ENCODE data around the gene TRIM65. TPM values are rescaled to one million over a fixed set of nuclear protein-coding genes. Genes with fewer than 3 reads are reported as not detected.
A peak's percentile ranks its signal among the peaks of the same experiment; 100 is the strongest.

The TRIM65 gene
- polyA plus RNA-seq, 6 donors from 2014 or later, result 15.4 to 33.0 (median 23.4) TPM

GRCh38 chr17:75885431-75885830, 11.3 kb downstream of the TRIM65 start:
- peaks cover 0 to 6% of the 10 kb centered on the region in 2 donors for H3K36me3 Mint-ChIP-seq
- peaks cover 0 to 5% (median 0%) of the 10 kb centered on the region in 3 donors for H3K27me3 Mint-ChIP-seq
- peak overlapping the region in 2 of 6 donors; percentile 24 to 76 for H3K27ac Mint-ChIP-seq
- ATAC-seq (ENCODE audit: low read depth in 2 of 2) (no peak), DNase-seq (no peak)
- peaks cover 0 to 3% (median 2%) of the 10 kb centered on the region in 3 donors for H3K4me1 Mint-ChIP-seq
- H3K4me3 Mint-ChIP-seq, result no peak overlapping the region
- no peaks in the 10 kb centered on the region for H3K9me3 Mint-ChIP-seq

DNA sequence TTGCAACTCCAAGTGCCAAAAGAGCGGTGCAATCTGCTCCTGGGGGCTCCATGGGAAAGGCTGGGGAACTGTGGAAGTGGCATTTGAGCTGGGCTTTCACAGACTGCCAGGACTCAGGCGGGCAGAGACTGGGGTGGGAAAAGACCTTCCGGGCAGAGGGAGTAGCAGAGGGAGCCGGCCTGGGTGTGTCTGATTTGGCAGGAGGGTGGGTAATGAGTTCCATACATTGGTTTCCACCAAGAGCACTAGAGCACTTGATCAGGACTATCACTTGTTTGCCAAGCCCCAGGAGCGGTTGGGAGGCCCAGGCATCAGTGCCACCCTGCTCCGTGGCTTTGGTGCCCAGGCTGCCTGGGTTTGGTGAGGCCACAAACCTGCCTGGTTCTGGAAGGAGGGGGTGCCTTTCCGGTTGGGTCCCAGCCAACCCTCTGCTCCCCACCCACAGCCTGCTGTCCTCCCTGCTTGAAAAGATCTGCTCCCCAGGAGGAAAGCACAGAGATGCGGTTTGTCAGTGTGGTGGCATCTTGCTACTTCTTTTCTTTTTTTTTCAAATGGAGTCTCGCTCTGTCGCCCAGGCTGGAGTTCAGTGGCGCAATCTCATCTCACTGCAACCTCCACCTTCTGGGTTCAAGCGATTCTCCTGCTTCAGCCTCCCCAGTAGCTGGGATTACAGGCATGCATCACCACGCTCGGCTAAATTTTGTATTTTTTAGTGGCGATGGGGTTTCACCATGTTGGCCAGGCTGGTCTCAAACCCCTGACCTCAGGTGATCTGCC, 14.9 kb downstream of the TRIM65 start:
- ATAC-seq (ENCODE audit: low read depth in 2 of 2), result no peak
- Mint-ChIP-seq H3K27ac (peak overlapping the region in 1 of 6 donors; percentile 51), H3K36me3 (no peaks in the 10 kb centered on the region), H3K9me3 (no peaks in the 10 kb centered on the region), H3K27me3 (peaks cover 0 to 21% (median 10%) of the 10 kb centered on the region in 3 donors), H3K4me1 (peaks cover 12 to 18% (median 13%) of the 10 kb centered on the region in 3 donors), H3K4me3 (peak overlapping the region in 1 of 8 donors; percentile 9)
- DNase-seq, result no peak

DNA sequence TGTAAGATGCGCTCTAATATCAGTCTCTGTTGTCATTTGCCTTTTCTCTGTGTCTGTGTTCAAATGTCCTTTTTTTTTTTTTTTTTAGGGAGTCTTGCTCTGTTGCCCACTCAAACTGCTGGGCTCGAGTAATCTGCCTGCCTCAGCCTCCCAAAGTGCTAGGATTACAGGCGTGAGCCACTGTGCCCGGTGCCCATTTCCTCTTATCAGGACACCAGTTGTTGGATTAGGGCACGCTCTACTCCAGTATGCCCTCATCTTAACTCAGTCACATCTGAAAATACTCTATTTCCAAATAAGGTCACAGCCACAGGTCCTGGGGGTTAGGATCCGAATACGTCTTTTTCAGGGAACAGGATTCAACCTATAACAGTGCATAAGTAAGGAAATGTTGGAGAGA, 16.5 kb downstream of the TRIM65 start:
- ATAC-seq (ENCODE audit: low read depth in 2 of 2), result no peak

DNA sequence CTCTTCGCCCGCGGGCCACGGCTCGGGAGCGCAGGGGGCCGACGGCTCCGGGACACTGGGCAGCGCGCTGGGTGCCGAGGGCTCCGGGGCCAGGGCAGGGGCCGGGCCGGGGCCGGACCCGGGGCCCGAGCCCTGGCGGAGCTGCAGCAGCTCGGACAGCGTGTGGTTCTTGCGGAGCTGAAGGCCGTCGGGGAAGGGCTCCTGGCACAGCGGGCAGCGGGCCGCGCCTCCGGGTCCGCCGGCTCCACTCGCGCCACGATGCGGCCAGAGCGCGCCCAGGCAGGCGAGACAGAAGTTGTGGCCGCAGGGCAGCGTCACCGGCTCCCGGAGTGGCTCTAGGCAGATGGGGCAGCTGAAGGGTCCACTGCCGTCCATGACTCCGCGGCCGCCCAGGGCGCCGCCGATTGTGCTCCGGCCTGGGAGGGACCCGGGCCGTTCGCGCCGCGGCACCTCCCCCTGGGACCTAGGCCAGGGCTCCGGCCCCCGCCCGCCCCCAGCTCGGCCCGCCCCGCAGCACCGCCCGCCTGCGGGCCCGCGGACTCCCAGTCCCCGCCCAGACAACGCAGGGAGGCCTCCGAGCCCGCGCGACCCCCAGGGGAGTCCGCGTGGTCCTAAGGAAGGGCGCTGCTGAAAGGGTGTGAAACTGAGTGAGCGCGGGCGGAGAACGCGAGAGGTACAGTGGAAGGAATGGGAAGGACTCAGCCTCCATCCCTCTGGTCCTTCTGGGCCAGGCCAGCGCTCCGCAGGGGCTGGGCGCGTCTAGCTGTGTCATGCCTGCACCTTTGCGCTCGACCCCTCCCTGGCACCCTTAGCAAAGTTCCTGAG, 18.4 kb downstream of the TRIM65 start, which contains the start of gene TRIM47:
TSS of gene TRIM47 (minus strand) at position 408 of the 825 bp plus-strand sequence. CDS start at position 375, 33 bp downstream.
- H3K27me3 Mint-ChIP-seq, result peaks cover 0 to 32% (median 10%) of the 10 kb centered on the region in 3 donors
- H3K4me3 Mint-ChIP-seq, result peak within 1 kb of the TSS; percentile 76 to 92 (median 86)
- H3K9me3 Mint-ChIP-seq, result no peaks in the 10 kb centered on the region
- H3K27ac Mint-ChIP-seq, result peak within 1 kb of the TSS; percentile 42 to 90 (median 68)
- ATAC-seq (ENCODE audit: low read depth in 2 of 2), result peak; percentile 7 to 10
- DNase-seq, result no peak
- peaks cover 20 to 31% (median 23%) of the 10 kb centered on the region in 3 donors for H3K4me1 Mint-ChIP-seq
- no peaks in the 10 kb centered on the region for H3K36me3 Mint-ChIP-seq

More for the DNA sequence above, 16.5 kb downstream of the TRIM65 start:
- Mint-ChIP-seq H3K36me3 (no peaks in the 10 kb centered on the region), H3K27me3 (peaks cover 0 to 32% (median 10%) of the 10 kb centered on the region in 3 donors), H3K9me3 (no peaks in the 10 kb centered on the region), H3K4me3 (peak overlapping the region in 4 of 8 donors; percentile 28 to 69 (median 58)), H3K4me1 (peaks cover 20 to 31% (median 23%) of the 10 kb centered on the region in 3 donors), H3K27ac (no peak overlapping the region)
- no peak for DNase-seq

GRCh38 chr17:75877752-75878173, 19.0 kb downstream of the TRIM65 start:
- peaks cover 0 to 32% (median 10%) of the 10 kb centered on the region in 3 donors for H3K27me3 Mint-ChIP-seq
- H3K4me3 Mint-ChIP-seq, result peak overlapping the region; percentile 76 to 92 (median 86)
- no peaks in the 10 kb centered on the region for H3K36me3 Mint-ChIP-seq
- DNase-seq (peak; percentile 72), ATAC-seq (ENCODE audit: low read depth in 2 of 2) (peak; percentile 85 to 86)
- peaks cover 20 to 31% (median 23%) of the 10 kb centered on the region in 3 donors for H3K4me1 Mint-ChIP-seq
- H3K9me3 Mint-ChIP-seq, result no peaks in the 10 kb centered on the region
- H3K27ac Mint-ChIP-seq, result peak overlapping the region in 4 of 6 donors; percentile 63 to 90 (median 78)

- H3K36me3 Mint-ChIP-seq, result no peaks in the 10 kb centered on the region
- peak overlapping the region; percentile 76 to 92 (median 86) for H3K4me3 Mint-ChIP-seq
- peaks cover 0 to 32% (median 10%) of the 10 kb centered on the region in 3 donors for H3K27me3 Mint-ChIP-seq
- DNase-seq (no peak), ATAC-seq (ENCODE audit: low read depth in 2 of 2) (peak in 1 of 2 donors; percentile 12)
- H3K4me1 Mint-ChIP-seq, result peaks cover 20 to 31% (median 23%) of the 10 kb centered on the region in 3 donors
- H3K27ac Mint-ChIP-seq, result peak overlapping the region; percentile 41 to 90 (median 71)
- no peaks in the 10 kb centered on the region for H3K9me3 Mint-ChIP-seq
These were observed 19.6 kb downstream of the TRIM65 start for GRCh38 chr17:75876938-75877751.

GRCh38 chr17:75876190-75876937, 20.4 kb downstream of the TRIM65 start:
- Mint-ChIP-seq H3K4me1 (peaks cover 20 to 31% (median 23%) of the 10 kb centered on the region in 3 donors), H3K4me3 (peak overlapping the region; percentile 76 to 92 (median 86)), H3K9me3 (no peaks in the 10 kb centered on the region), H3K27ac (peak overlapping the region in 4 of 6 donors; percentile 53 to 97 (median 71)), H3K27me3 (peaks cover 0 to 32% (median 10%) of the 10 kb centered on the region in 3 donors), H3K36me3 (no peaks in the 10 kb centered on the region)
- DNase-seq, result peak; percentile 67
- peak; percentile 66 to 72 for ATAC-seq (ENCODE audit: low read depth in 2 of 2)

GRCh38 chr17:75875940-75876189, 20.9 kb downstream of the TRIM65 start:
- Mint-ChIP-seq H3K4me1 (peaks cover 20 to 31% (median 23%) of the 10 kb centered on the region in 3 donors), H3K9me3 (no peaks in the 10 kb centered on the region), H3K4me3 (peak overlapping the region; percentile 76 to 92 (median 86)), H3K36me3 (no peaks in the 10 kb centered on the region), H3K27ac (peak overlapping the region in 3 of 6 donors; percentile 57 to 97 (median 63)), H3K27me3 (peaks cover 0 to 31% (median 10%) of the 10 kb centered on the region in 3 donors)
- no peak for ATAC-seq (ENCODE audit: low read depth in 2 of 2)
- DNase-seq, result no peak

DNA sequence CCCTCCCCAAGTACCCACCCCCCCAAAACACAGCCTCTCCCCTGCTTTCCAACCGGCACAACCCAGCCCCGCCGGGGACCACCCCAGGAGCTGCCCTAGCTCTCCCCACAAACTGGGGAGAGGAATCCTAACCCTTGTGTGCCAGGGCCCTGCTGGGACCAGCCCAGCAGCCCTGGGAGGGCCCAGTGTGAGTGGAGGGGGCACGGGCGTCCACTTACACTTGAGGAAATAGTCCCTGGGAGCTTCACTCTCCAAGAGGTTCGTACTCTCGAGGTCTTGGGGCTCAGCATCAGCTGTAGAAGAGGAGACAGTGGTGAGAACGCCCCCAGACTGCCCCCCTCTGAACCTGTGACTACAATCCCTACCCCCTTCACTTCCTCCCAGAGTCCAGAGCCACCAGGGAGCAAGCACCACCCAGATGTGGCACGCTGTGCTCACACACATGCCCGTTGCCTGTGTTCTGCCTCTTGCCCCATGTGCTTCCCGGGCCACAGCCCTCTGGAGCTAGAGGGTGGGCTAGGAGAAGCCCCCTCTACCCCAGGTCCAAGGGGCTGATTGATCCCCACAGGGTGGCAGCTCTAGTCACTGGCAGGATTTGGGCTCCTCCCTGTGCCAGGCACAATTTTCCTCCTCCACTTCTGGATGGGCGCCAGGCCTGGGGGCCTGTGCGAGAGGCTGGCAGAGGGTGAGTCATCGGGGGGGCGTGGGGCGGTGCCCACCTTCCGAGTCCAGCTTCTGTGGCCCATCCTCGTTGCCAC, 21.4 kb downstream of the TRIM65 start:
- Mint-ChIP-seq H3K36me3 (no peaks in the 10 kb centered on the region), H3K4me1 (peaks cover 20 to 31% (median 23%) of the 10 kb centered on the region in 3 donors)

GRCh38 chr17:75874323-75875181, 22.2 kb downstream of the TRIM65 start:
- Mint-ChIP-seq H3K27ac (no peak overlapping the region), H3K9me3 (no peaks in the 10 kb centered on the region), H3K4me1 (peaks cover 20 to 31% (median 23%) of the 10 kb centered on the region in 3 donors), H3K27me3 (peaks cover 0 to 20% (median 10%) of the 10 kb centered on the region in 3 donors), H3K36me3 (no peaks in the 10 kb centered on the region), H3K4me3 (peak overlapping the region in 2 of 8 donors; percentile 32 to 81)
- no peak for ATAC-seq (ENCODE audit: low read depth in 2 of 2)
- no peak for DNase-seq

More for the DNA sequence above, 21.4 kb downstream of the TRIM65 start:
- H3K27me3 Mint-ChIP-seq, result peaks cover 0 to 26% (median 10%) of the 10 kb centered on the region in 3 donors
- H3K4me3 Mint-ChIP-seq, result peak overlapping the region in 5 of 8 donors; percentile 16 to 92 (median 76)
- peak overlapping the region in 1 of 6 donors; percentile 63 for H3K27ac Mint-ChIP-seq
- ATAC-seq (ENCODE audit: low read depth in 2 of 2), result no peak
- no peak for DNase-seq
- no peaks in the 10 kb centered on the region for H3K9me3 Mint-ChIP-seq

All from naive B cell (primary cell).